ENCODE results near the gene CHRNA4. TPM values are rescaled to one million over a fixed set of nuclear protein-coding genes. Genes with fewer than 3 reads are reported as not detected.

CHRNA4 gene
- total RNA-seq, 2 experiments from 2014 or later = not detected

- DNase-seq (no peak), ATAC-seq (no peak)
- Mint-ChIP-seq H3K27ac (no peak overlapping the region), H3K27me3 (peaks cover 4% of the 10 kb centered on the region), H3K9me3 (no peaks in the 10 kb centered on the region), H3K4me1 (ENCODE audit: low read depth) (no peaks in the 10 kb centered on the region), H3K4me3 (no peak overlapping the region), H3K36me3 (ENCODE audit: low read depth) (no peaks in the 10 kb centered on the region)
- intact Hi-C loops (cut with micrococcal nuclease) = no loop called here
- ChIA-PET POLR2A (no interaction called here), CTCF (interaction anchor here (0.8 to 4.1 kb wide), 4 partner anchors 18 to 88 kb away, joined by 3 to 42 read pairs (median 7); no protein-coding TSS in a partner anchor)
- TF ChIP-seq CTCF (IDR thresholded peaks at IDR 0.05) = no peak
Measured at GRCh38 chr20:63311186-63311832, 49.8 kb downstream of the CHRNA4 start.

DNA sequence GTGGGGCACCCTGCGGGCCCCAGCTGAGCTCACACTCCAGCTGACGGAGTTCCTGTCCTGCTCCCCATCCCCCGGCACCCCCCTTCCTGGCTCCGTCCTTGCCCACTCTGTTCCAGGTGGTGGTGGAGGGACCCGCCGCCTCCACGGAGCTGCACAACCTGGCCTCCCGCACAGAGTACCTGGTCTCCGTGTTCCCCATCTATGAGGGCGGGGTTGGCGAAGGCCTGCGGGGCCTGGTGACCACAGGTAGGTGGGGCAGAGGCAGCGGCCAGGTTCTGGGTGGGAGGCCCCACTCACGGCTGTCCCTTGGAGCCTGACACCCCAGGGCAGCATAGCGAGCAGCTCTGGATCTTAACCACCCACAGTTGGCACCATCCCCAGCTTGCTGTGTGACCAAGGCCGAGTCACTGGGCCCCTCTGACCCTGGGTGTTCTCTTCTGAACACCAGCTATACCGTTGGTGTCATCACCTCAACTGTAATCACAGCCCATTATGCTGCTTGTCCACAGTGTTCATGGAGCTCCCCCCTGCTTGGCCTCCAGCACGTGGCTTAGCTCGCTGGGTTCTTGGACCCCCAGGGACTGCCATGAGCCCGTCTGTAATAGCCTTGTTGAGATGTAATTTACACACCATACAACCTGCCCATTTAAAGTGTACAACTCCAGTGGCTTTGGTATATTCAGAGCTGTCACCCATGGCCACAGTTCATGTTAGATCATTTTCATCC is 50.7 kb downstream of the CHRNA4 start:
- Mint-ChIP-seq H3K27me3 (peaks cover 4% of the 10 kb centered on the region), H3K27ac (no peak overlapping the region), H3K4me1 (ENCODE audit: low read depth) (no peaks in the 10 kb centered on the region), H3K36me3 (ENCODE audit: low read depth) (no peaks in the 10 kb centered on the region), H3K4me3 (no peak overlapping the region), H3K9me3 (no peaks in the 10 kb centered on the region)
- DNase-seq (no peak), ATAC-seq (no peak)
- ChIA-PET POLR2A (no interaction called here), CTCF (interaction anchor here (0.8 to 4.1 kb wide), 9 partner anchors 14 to 147 kb away, joined by 3 to 42 read pairs (median 4); no protein-coding TSS in a partner anchor)
- intact Hi-C loops (cut with micrococcal nuclease) = no loop called here
- no peak for TF ChIP-seq CTCF (IDR thresholded peaks at IDR 0.05)

GRCh38 chr20:63309261-63310071 is 51.7 kb downstream of the CHRNA4 start:
- DNase-seq (peak; percentile 44), ATAC-seq (peak; percentile 74)
- no peaks in the 10 kb centered on the region for H3K9me3 Mint-ChIP-seq
- no peaks in the 10 kb centered on the region for H3K4me1 Mint-ChIP-seq (ENCODE audit: low read depth)
- no peaks in the 10 kb centered on the region for H3K36me3 Mint-ChIP-seq (ENCODE audit: low read depth)
- ChIA-PET CTCF (interaction anchor here (0.8 to 4.1 kb wide), 10 partner anchors 13 to 148 kb away, joined by 3 to 42 read pairs (median 4); partner anchors contain the start of gene ARFGAP1), POLR2A (no interaction called here)
- no peak overlapping the region for H3K27ac Mint-ChIP-seq
- peaks cover 9% of the 10 kb centered on the region for H3K27me3 Mint-ChIP-seq
- peak; percentile 84 for TF ChIP-seq CTCF (IDR thresholded peaks at IDR 0.05)
- no peak overlapping the region for H3K4me3 Mint-ChIP-seq
- intact Hi-C loops (cut with micrococcal nuclease) = loop anchor here (5.0 kb wide), 1 partner anchor 73 kb away; no protein-coding TSS in a partner anchor

DNA sequence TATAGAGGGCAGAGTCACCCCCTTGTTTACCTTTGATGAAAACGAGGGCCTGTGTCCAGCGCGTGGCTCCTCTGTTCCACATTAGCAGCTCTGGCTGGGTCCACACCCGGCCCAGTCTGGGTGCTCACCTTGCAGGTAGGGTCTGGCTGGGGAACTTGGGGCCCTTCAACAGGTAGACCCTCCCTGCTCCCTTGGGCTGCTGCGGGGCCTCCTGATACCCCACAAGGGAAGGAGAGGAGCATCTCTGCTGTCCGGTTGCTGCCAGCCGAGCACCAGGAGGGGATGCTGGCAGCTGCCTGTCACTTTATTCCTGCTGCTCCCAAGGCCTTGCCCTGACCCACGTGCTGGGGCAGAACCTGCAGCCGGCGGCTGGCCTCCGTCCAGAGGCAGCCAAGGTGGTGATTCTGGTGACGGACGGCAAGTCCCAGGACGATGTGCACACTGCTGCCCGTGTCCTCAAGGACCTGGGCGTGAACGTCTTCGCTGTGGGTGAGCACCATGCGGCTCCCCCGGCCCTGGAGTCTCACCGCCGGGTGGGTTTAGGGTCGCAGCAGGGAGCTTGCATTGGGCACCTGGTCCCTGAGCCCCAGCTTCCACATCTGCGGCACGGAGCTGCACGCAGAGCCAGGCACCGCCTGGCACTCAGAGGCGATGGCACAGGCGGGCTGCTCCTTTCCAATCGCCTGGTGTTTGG is 52.8 kb downstream of the CHRNA4 start:
- Mint-ChIP-seq H3K9me3 (no peaks in the 10 kb centered on the region), H3K27me3 (peaks cover 9% of the 10 kb centered on the region), H3K36me3 (ENCODE audit: low read depth) (no peaks in the 10 kb centered on the region), H3K4me3 (no peak overlapping the region), H3K27ac (no peak overlapping the region), H3K4me1 (ENCODE audit: low read depth) (no peaks in the 10 kb centered on the region)
- ChIA-PET CTCF (interaction anchor here (1.3 to 4.1 kb wide), 2 partner anchors 69 to 73 kb away, joined by 3 to 42 read pairs; no protein-coding TSS in a partner anchor), POLR2A (no interaction called here)
- intact Hi-C loops (cut with micrococcal nuclease) = loop anchor here (5.0 kb wide), 1 partner anchor 74 kb away; no protein-coding TSS in a partner anchor
- DNase-seq = no peak
- TF ChIP-seq CTCF (IDR thresholded peaks at IDR 0.05) = no peak
- no peak for ATAC-seq
